Activated T-cell treated with anti-CD3 and anti-CD28 coated beads for 24 hours (primary cell): Measurements from ENCODE around the gene ASB14.
"Not testable (repeated sequence)": the region's sequence is repeated elsewhere in the genome, so short reads cannot be mapped to it uniquely, and the experiment has no call there.

Source experiments
- DNase-seq: peaks from one replicate; pipeline ENCODE4 v3.0.0-alpha.2; 2020; ENCODE audit warnings: low read depth

The ASB14 gene

DNA sequence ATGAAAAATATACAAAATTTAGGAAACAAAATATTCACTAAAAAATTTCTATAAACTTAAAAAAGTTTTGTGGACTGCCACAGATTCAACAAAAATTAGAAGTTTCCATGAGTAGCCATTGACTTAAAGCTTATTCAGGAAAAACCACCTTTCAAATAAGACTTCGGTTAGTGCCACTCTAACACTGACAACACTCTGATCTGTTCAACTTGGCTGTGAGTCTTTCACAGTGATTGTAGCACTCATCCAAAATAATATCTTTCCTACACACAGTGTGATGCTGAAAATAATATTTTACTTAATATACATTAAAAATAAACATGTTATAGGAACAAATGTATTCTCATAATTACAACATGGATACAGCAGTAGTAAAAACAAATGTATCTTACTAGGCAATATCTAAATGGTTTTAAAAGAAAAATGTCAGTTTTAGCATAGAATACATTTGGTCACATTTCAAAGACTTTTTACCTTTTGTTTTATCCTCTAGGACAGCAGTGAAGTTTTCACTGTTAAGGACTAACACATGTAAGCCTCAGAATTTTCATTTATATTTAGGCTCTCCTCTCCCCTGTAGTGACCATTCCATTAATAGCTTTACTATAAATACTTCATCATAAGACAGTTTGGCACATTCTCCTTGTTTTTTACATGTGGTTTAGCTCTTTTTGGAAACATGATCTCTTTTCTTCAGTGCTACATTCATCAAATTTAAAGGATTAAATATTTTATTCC, at the start of gene ASB14:
Gene ASB14, minus strand, starts transcription at position 527 of the 738 bp plus-strand sequence. CDS start 652 bp downstream, outside the sequence.
- no peak for DNase-seq

DNA sequence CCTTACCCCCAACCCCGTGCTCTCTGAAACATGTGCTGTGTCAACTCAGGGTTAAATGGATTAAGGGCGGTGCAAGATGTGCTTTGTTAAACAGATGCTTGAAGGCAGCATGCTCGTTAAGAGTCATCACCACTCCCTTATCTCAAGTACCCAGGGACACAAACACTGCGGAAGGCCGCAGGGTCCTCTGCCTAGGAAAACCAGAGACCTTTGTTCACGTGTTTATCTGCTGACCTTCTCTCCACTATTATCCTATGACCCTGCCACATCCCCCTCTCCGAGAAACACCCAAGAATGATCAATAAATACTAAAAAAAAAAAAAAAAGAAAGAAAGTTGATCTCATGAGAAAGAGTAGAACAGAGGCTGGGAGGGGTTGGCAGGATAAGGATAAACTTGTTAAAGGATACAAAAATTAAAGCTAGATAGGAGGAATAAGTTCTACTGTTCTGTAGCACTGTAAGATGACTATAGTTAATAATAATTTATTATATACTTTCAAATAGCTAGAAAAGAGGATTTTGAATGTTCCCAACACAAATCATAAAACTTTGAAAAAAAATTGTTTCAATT, 46.7 kb upstream of the ASB14 start:
- DNase-seq = not testable (repeated sequence)

DNA sequence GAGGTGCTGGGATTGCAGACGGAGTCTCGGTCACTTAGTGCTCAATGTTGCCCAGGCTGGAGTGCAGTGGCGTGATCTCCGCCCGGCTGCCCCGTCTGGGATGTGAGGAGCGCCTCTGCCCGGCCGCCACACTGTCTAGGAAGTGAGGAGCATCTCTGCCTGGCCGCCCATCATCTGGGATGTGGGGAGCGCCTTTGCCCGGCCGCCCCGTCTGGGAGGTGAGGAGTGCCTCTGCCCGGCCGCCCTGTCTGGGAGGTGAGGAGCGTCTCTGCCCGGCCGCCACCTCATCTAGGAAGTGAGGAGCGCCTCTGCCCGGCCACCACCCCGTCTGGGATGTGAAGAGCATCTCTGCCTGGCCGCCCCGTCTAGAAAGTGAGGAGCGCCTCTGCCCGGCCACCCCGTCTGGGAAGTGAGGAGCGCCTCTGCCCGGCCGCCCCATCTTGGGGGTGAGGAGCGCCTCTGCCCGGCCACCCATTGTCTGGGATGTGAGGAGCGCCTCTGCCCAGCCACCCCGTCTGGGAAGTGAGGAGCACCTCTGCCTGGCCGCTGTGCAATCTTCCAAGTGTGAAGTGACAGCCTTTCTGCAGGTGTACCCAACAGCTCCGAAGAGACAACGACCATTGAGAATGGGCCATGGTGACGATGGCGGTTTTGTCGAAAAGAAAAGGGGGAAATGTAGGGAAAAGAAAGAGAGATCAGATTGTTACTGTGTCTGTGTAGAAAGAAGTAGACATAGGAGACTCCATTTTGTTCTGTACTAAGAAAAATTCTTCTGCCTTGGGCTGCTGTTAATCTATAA, 46.0 kb upstream of the ASB14 start:
- not testable (repeated sequence) for DNase-seq

DNA sequence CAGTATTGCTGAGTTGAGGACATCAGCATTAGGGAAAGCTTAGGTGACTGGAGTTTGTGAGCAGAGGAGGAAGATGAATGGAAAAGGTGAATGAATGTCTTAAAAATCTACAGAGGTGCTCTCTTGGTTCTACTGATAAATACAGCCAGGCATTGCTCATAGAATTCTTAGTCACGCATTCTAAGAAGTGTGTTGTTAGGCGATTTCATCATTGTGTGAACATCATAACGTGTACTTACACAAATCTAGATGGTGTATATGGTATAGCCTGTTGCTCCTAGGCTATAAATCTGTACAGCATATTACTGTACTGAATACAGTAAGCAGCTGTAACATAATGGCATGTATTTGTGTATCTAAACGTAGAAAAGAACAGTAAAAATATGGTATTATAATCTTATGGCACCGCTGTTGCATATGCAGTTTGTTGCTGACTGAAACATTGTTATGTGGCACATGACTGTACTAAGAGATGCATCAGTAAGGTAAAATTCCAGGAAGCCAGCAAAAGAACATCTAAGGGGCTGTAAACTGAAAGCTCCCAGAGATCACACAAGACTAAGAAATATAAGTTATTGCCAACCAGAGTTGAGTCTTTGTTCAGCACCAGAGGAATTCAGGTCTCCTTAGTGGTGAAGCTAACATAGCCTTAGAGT, 42.9 kb upstream of the ASB14 start:
- DNase-seq = no peak

DNA sequence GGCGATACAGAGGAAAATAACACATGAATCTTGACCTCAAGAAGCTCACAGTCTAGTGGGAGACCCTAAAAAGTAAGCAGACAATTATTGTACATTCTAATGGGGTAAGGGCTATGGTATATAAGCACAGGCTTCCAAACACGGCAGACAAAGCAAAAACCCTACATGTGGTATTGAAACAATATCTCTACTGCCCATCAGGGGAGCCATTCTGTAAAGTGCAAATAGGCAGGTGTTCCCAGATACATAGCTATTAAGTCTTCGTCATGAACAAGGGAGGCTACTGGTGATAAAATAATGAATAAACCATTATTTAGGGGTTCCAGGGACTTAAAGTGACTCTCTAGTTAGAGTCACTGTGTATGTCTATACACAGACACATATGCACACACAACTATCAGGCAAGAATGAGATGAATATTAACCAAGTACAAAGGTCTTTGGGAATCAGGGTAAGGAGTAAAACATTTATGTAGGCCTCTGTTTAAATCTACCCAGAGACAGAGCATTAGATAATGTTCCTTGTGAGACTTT, 38.7 kb upstream of the ASB14 start:
- no peak for DNase-seq

DNA sequence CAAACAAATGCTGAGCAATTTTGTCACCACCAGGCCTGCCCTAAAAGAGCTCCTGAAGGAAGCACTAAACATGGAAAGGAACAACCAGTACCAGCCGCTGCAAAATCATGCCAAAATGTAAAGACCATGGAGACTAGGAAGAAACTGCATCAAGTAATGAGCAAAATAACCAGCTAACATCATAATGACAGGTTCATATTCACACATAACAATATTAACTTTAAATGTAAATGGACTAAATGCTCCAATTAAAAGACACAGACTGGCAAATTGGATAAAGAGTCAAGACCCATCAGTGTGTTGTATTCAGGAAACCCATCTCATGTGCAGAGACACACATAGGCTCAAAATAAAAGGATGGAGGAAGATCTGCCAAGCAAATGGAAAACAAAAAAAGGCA, 34.0 kb upstream of the ASB14 start:
- not testable (repeated sequence) for DNase-seq

DNA sequence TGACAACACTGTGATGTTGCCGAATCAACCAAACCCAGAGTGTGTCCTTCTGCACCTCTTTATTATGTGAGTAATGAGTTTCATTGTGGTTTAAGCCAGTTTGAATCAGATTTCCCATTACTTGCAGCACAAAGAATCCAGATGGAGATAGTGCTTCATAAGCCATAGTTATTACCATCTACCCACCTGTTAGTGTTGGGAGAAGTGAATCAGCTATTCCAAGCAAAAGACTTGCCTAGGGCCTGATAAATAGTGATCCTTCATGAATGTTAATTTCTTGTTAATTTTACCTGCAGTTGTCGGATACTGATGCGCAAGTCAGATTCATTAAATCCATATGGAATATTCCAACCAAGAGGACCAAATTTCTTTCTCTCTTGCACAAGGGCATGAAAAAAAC, 21.7 kb upstream of the ASB14 start:
- DNase-seq = no peak

DNA sequence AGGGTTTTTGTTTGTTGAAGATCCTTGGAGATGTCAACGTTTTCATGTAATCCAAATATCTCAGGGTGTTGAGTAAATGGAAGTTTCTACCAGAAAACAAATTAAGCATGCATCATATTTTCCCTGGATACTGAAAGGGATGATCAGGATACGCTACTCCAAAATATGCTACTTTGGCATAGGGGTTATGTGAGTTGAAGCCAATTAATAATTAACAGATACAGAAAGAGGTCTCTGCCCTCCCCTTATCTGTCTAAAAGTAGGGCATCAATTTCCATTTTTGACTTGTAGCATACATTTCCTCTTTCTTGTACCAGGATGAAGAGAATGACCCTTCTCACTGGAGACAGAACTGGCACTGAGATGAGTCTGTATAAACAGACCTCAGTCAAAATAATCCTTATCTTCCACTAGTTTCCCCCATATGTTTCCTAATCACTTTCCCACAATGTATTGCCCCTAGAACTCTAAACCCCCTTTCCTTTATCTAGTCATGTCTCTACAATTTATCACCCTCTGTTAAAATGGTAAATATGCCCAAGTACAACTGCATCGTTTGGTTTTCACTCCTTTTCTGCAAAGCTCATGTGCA, 17.4 kb upstream of the ASB14 start:
- DNase-seq = no peak

DNA sequence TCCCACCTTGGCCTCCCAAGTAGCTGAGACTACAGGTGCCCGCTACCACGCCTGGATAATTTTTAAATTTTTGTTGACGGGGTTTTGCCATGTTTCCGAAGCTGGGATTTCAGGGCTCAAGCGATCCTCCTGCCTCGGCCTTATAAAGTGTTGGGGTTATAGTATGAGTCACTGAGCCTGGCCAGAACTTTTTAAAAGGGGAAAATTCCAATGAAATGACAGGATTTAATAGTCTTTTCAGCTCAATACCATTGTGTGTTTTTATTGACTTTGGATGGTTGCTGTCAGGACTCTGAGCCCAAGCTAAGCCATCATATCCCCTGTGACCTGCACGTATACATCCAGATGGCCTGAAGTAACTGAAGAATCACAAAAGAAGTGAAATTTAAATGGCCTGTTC, 11.0 kb upstream of the ASB14 start:
- DNase-seq = not testable (repeated sequence)

DNA sequence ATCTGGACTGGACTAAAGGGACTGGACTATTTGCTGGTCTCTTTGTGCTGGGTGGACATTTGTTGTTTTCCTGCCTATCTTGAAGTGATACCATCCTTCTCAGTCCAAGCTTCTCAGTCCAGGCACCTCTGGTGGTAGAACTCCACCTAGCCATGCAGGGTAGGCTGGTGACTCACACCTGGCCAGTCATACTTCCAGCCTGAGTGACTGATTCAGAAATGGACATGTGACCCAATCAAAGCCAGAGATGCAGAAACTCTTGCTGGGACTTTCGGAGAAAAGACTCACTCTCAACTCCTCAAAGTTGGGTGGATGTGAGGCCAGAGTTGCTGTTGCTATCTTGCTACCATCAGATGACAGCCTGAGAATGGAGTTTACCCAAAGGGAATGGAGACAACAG, 5.6 kb upstream of the ASB14 start:
- DNase-seq = no peak

DNA sequence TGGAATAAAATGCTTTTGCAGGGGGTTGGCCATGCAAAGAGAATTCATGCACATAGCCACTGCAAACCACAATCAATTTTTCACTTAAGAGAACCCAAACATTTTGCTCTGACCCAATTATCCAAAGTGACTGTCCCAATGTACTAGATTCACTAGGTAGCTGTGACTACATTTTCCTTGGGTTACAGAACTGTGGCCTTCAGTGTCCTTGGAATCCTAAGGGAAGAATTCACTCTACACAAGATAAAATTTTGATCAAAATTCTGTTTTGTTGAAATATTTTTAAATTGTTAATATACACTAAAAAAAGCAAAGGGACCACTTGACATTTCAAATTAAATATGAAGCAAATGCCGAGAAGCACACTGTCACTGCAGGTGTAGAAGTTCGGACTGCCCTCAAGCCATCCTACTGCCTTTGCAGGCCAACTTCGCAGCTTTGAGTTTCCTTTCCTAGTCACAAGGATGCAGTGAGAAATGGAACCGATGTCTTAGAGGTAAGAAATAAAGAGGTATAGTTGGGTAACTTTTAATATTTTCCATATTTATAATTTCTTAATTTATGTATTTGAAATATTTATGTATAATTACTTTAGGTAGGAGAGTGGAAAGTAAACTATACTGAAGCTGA, 527 bp upstream of the ASB14 start:
- DNase-seq = no peak

DNA sequence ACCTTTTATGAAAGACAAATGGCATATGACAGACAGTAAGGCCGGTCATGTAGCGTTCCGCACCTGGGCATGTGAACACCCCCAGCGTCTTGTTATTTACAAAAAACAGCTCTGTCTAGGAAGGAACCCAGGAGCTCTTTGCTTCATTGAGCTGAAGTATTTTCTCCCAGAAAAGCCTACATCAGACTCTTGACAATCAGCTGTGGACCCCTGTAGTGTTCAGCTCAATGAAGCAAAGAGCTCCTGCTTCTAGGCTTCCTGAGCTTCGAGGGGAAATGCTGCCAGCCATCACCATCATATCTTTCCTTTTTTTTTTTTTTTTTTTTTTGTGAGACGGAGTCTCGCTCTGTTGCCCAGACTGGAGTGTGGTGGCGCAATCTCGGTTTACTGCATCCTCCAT, 4.1 kb downstream of the ASB14 start:
- no peak for DNase-seq

DNA sequence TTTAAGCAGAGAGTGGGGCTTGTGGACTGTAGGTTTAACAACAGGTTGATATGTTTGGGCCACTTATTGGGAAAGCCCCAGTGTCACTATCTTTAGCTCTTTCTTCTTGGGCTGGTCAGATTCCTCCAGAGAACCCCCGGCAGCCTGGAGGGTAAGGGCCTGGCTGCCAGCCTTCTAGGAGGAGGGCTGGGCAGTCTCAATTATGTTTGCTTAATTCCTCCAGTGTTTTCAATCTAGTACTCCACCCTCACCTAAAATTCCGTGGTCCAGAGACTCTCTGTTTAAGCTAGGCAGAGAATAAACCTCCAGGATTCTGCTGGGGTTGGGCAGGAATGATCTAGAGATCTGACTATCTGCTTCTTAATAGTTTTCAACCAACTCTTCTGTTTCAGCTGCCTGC, 5.3 kb downstream of the ASB14 start:
- no peak for DNase-seq

DNA sequence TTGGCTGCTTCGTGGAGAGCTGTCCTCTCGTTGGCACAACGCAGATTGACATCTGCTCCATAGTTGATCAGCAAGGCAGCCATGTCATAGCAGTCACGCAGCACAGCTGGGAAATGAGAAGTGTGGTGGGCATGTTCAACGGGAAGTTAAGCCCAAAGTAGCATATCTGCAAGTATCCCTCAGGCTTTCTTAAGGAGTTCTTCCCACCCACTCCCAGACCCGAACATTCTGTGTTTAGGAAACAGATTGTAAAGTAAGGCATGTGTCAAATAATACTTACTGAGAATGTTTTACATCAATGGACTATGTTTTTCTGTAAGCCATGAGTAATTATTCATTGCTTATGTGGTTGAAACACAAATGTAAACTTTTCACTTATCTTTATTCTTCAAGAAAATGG, 9.2 kb downstream of the ASB14 start:
- no peak for DNase-seq

DNA sequence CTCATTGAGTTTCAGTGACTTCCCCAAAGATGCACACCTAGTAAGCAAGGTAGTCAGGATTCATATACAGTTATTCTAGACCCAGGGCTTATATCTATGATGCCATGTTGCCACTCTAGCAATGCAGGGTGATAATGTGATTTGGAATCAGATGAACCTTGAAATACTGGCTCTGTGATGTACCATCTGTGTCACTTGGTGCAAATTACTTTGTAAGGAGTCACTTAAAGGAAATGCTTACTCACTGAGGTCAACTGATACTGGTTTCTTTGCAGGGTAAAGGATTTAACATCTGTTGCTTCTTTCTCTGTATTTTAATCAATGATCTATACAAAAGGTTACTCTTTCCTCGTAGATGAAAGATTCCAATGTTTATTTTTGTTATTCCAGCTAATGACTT, 10.8 kb downstream of the ASB14 start:
- DNase-seq = no peak

DNA sequence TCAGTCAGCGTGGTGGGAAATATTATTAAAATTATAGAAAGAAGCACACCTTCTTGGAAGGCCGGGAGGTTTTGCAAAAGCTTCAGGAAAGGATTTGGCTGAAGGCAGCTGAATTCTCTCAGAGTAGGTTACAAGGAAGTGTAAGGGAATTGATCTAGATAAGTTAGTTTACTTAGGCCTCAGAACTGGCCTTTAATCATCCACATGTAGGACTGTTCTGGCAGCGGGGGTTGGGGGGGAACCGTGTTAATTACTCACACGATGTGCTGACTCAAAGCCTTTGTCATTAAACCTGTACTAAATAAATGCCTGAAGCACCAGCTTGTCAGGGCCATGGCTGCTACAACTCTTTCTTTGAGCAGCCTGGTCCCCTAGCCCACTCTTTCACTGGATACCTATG, 12.8 kb downstream of the ASB14 start:
- DNase-seq = no peak

DNA sequence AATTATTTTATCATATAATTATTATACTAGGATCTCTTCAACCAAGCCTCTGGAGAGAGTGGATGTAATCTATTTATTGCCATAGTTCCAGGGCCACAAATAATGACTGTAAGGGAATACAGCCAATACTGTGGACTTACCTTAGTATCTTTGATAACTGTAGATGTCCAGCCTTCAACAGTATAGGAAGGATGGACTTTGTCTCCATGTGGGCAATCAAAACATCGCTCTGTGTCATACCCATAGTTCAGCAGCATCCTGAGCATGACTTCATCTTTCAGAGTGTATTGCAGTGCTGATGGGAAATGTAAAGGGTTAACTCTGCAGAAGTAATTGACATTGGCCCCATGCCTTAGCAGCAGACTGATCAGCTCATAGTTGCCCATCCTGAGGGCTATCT, 14.2 kb downstream of the ASB14 start:
- no peak for DNase-seq

DNA sequence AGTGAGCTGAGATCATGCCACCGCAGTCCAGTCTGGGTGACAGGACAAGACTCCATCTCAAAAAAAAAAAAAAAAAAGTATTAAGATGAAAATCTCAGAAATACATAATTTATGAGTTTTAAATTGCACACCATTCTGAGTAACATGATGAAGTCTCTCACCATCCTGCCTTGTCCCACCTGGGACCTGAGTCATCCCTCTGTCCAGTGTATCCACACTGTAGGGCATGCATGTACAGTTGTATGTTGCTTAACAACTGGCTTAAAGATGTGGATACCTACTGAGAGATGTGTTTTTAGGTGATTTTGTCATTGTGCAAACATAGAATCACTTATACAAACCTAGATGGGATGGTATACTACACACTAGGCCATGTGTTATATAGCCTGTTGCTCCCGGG, 17.1 kb downstream of the ASB14 start:
- DNase-seq = no peak

DNA sequence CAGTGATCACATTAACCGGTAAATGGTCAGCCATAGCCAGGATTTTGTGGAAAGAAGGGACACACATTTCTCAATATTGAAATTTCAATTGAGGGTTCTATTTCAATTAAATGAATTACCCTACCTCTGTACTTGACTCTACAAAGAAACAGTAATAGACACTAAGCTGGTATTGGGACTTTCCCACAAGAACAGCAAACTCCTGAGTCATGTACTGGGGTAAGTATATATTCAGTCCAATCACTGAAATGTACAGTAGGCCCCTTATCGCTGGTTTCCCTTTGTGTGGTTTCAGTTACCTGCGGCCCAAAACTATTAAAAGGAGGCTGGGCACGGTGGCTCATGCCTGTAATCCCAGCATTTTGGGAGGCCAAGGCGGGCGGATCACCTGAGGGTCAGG, 17.6 kb downstream of the ASB14 start:
- no peak for DNase-seq

DNA sequence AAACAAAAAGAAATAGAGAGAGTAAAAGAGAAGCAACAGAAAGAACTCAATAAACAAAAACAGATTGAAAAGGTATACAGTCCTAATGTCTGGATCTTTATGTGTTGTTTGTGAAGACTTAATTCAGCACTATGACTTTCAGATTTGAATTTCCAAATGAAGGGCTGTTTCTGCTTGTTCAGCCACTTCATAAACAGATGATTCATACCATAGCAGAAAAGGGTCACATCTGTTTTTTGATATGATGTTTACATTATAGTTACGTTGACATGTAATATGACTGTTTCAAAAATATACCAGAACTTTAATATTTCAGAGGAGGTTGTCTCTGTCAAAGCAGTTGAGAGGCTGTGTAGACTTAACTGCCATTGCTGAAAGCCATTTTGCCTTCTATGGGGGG, 24.1 kb downstream of the ASB14 start:
- no peak for DNase-seq

DNA sequence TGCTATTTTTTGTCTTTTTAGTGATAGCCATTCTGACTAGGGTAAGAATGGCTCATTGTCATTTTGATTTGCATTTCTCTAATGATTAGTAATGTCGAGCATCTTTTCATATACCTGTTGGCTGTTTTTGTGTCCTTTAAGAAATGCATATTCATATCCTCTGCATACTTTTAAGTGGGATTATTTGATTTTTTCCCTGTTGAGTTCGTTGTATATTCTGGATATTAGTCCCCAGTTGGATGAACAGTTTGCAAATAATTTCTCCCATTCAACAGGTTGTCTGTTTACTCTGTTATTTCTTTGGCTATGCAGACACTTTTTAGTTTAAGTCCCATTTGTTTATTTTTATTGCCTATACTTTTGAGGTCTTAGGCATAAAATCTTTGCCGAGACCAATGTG, 30.6 kb downstream of the ASB14 start:
- no peak for DNase-seq

DNA sequence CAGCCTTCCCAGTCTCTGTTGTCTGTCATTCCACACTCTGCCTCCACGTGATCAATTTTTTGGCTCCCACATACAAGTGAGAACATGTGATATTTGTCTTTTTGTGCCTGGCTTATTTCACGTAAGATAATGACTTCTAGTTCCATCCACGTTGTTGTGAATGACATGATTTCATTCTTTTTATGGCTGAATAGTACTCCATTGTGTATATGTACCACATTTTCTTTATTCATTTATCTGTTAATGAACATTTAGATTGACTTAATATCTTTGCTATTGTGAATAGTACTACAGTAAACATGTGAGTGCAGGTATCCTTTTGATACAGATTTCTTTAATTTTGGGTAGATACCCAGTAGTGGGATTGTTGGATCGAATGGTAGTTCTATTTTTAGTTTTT, 31.4 kb downstream of the ASB14 start:
- DNase-seq = no peak
